IgD-negative memory B cell (primary cell): Measurements from ENCODE around the gene HOPX. TPM values are rescaled to one million over a fixed set of nuclear protein-coding genes. Genes with fewer than 3 reads are reported as not detected.
"Not testable (repeated sequence)": the region's sequence is repeated elsewhere in the genome, so short reads cannot be mapped to it uniquely, and the experiment has no call there.

Source experiments
- H3K27ac Mint-ChIP-seq, 3 donors: one replicate each; pipeline ENCODE4 v1.8.0; 2020 to 2022; ENCODE audit warnings: mild to moderate bottlenecking in 3 of 3, mixed read lengths in 3 of 3, moderate library complexity in 1 of 3
- H3K27me3 Mint-ChIP-seq: one replicate; pipeline ENCODE4 v1.8.0; 2021; ENCODE audit warnings: mixed read lengths
- H3K36me3 Mint-ChIP-seq: one replicate; pipeline ENCODE4 v1.8.0; 2020; ENCODE audit warnings: mild to moderate bottlenecking, mixed read lengths
- H3K4me1 Mint-ChIP-seq, 3 donors: one replicate each; pipeline ENCODE4 v1.8.0; 2020 to 2022; ENCODE audit warnings: mixed read lengths in 3 of 3, mild to moderate bottlenecking in 1 of 3
- H3K4me3 Mint-ChIP-seq, 4 donors: one replicate each; pipeline ENCODE4 v1.8.0; 2020 to 2022; ENCODE audit warnings: mild to moderate bottlenecking in 4 of 4, mixed read lengths in 4 of 4, moderate library complexity in 3 of 4
- H3K9me3 Mint-ChIP-seq, 3 donors: one replicate each; pipeline ENCODE4 v1.8.0; 2020 to 2021; ENCODE audit warnings: mixed read lengths in 3 of 3, mild to moderate bottlenecking in 1 of 3
- polyA plus RNA-seq: library from polyadenylated mRNA; unstranded; fragments of 300-500 nt; fragmentation: Illumina TruSeq; gene quantifications from one replicate; pipeline ENCODE4 v1.2.3, GENCODE V29; 2021

Gene HOPX
- polyA plus RNA-seq, 1 donor from 2014 or later, result 84.2 TPM

DNA sequence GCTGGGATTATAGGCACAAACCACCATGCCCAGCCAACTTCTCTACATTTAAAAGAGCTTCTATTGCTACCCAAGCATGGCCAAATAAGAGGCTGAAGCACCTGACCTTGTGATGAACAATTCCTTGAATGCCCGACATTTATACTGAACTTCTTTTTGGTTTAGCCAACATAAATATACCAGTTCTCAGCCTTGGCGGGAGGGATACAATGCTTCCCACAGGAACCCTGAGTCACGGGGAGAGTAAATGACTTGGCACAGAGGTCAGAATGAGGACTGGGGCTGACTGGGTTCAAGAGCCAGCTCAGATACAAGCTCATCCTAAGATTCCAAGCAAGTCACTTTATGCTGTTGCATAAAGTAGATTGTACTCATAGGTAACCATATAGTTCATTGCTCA is 6.1 kb downstream of the HOPX start:
- Mint-ChIP-seq H3K9me3 (no peaks in the 10 kb centered on the region), H3K4me3 (peak overlapping the region in 1 of 4 donors; percentile 60), H3K27me3 (peaks cover 8% of the 10 kb centered on the region), H3K4me1 (peaks cover 0 to 2% (median 0%) of the 10 kb centered on the region in 3 donors), H3K36me3 (no peaks in the 10 kb centered on the region), H3K27ac (no peak overlapping the region)

DNA sequence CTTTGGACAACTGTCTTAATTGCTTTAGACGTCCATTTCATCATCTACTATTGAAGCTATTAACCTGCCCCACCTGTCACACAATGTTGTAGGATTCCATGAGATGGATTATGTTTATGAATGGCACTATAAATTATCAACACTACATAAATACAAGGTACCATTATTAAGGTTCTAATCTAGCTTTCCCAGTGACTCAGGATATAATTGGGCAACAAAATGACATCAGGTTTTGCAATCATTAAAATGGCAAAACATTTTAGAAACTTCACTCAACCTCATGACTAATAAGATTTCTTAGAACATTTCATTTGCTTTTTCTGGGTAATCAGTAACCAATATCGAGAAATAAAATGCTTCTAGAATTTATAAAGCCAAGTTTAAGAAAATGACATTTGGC is 9.2 kb downstream of the HOPX start:
- H3K9me3 Mint-ChIP-seq, result peaks cover 0 to 8% (median 5%) of the 10 kb centered on the region in 3 donors
- peaks cover 8% of the 10 kb centered on the region for H3K27me3 Mint-ChIP-seq
- peaks cover 2% of the 10 kb centered on the region for H3K36me3 Mint-ChIP-seq
- no peaks in the 10 kb centered on the region for H3K4me1 Mint-ChIP-seq
- H3K4me3 Mint-ChIP-seq, result no peak overlapping the region
- no peak overlapping the region for H3K27ac Mint-ChIP-seq

DNA sequence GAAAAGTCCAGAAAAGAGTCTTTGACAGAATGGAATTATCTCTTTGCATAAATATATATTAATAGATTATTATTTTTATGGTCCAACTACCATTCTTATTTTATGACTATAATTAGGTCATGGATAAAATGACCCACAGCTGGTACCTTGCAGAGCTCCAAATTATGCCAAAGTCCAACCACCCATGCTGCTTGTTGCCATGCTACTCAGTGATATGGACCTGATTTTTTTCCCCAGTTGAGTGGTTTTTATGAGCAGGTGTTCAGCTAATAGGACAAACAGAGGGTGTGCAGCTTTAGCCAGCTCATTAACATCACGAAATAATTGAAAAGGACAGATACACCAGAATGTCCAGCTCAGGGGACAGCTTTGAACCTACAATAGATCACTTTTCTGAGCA is 9.7 kb downstream of the HOPX start:
- Mint-ChIP-seq H3K27ac (no peak overlapping the region), H3K4me3 (no peak overlapping the region), H3K36me3 (peaks cover 2% of the 10 kb centered on the region), H3K27me3 (peaks cover 8% of the 10 kb centered on the region), H3K9me3 (peaks cover 0 to 8% (median 5%) of the 10 kb centered on the region in 3 donors), H3K4me1 (no peaks in the 10 kb centered on the region)

DNA sequence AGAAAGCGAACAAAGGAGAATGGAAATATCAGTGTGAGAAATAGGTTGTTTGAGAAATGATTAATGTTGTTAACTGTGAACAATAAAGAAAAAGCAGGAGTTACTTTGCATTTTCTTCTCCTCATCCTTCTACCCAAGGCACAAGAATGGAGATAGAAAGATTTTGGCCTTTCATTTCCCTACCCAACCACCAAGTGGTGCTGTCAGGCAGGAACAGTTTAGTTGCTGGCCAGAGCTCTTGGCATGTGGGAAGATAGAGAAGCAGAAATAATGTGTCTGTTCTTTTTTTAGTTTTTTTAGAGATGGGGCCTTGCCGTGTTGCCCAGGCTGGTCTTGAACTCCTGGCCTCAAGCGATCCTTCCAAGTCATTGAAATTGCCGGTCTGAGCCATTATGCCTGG is 12.8 kb downstream of the HOPX start:
- Mint-ChIP-seq H3K9me3 (peaks cover 0 to 8% (median 7%) of the 10 kb centered on the region in 3 donors), H3K27me3 (peaks cover 6% of the 10 kb centered on the region), H3K27ac (no peak overlapping the region), H3K4me1 (no peaks in the 10 kb centered on the region), H3K36me3 (peaks cover 2% of the 10 kb centered on the region), H3K4me3 (no peak overlapping the region)

DNA sequence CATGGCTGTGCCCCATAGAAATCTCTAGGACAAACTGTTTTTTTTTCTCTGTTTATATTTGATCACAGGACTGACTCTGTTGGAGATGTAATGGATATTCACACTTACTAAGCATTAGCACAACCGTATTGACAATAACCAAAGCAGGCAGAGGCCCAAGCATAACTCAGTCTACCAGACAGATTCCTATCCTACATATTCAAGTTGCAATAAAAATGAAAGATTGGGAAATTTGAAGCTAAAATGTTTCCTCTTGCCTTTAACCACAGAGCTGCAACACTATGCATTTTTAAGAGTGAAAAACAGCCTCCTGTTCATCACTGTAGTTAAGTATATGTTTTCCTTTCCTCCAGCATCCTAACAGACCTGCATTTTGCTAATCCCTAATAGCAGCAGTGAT is 13.7 kb downstream of the HOPX start:
- H3K4me3 Mint-ChIP-seq, H3K27me3 Mint-ChIP-seq, H3K27ac Mint-ChIP-seq, H3K9me3 Mint-ChIP-seq, H3K36me3 Mint-ChIP-seq, H3K4me1 Mint-ChIP-seq: not testable (repeated sequence)

DNA sequence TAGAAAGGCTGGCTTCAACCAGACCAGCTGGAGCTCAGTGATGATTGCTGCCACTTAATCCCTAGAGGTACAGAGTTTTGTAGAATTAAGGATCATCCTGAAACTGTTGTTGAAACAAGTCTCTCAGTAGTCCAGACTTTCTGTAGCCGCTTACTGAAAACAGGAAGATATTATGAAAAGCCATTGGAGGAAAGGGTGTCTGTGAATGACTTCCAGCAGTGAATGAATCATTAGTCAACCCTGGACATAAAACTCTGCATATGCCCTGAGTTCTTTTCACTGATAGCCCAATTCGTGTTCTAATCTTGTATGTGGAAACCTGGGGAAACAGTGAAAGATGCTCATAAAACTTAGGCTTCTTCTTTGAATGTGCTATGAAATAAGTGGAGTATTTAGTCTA is 14.8 kb downstream of the HOPX start:
- Mint-ChIP-seq H3K4me3 (no peak overlapping the region), H3K27me3 (peaks cover 7% of the 10 kb centered on the region), H3K4me1 (no peaks in the 10 kb centered on the region), H3K36me3 (peaks cover 4% of the 10 kb centered on the region), H3K9me3 (peaks cover 0 to 9% (median 8%) of the 10 kb centered on the region in 3 donors), H3K27ac (no peak overlapping the region)

DNA sequence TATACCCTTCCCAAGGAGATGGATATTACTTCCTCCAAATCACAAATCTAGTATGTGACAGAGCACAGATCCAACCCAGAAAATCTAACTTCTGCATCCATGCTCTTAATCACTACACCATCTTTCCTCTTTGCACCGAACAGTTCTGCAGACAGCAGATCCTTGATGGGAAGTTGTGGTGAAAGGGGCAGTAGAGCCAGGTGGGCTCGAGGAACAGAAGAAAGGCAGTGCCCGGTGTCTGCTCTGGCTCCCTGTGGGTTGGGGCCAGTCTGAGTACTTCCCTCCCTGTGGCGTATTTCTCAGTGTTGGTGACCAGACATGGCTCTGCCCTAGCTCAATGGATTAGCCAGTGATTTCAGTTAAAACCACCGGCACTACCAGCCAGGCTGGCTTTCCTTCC is 15.3 kb downstream of the HOPX start:
- Mint-ChIP-seq H3K27ac (no peak overlapping the region), H3K36me3 (peaks cover 4% of the 10 kb centered on the region), H3K27me3 (peaks cover 7% of the 10 kb centered on the region), H3K4me3 (no peak overlapping the region), H3K9me3 (peaks cover 0 to 9% (median 8%) of the 10 kb centered on the region in 3 donors), H3K4me1 (no peaks in the 10 kb centered on the region)

DNA sequence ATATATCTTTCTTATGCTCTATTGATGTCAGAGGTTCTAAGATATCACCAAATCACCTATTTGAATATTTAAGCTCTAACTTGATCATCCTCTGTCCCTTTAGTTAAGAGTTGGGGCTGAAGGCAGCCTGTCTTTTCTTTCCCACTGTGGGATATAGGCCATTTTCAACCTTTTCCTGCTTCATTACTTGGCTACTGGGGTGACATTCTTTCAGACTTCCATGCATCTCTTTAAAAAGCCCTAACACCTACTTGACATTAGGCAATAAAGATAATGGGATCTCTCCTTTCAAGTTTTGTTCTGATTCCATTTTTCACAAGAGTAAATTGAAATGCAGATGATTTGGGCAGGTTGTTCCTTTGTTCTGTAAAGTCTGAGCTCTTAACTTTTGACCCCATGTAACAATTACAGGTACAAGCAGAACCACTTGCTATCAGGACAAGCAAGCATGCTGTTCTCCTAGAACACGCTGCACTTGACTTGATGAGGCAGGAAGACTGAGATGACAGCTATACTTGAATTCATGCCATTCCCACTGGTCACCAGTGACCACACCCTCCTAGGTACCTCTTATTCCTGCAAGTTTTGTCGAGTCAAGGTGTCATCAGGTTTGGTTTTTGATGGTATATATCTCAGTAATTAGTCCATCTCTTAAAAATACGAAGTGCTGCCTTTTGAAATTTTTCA is 18.2 kb downstream of the HOPX start:
- Mint-ChIP-seq H3K4me3 (no peak overlapping the region), H3K4me1 (no peaks in the 10 kb centered on the region), H3K27ac (no peak overlapping the region), H3K36me3 (peaks cover 2% of the 10 kb centered on the region), H3K9me3 (peaks cover 0 to 3% (median 0%) of the 10 kb centered on the region in 3 donors), H3K27me3 (peaks cover 10% of the 10 kb centered on the region)

DNA sequence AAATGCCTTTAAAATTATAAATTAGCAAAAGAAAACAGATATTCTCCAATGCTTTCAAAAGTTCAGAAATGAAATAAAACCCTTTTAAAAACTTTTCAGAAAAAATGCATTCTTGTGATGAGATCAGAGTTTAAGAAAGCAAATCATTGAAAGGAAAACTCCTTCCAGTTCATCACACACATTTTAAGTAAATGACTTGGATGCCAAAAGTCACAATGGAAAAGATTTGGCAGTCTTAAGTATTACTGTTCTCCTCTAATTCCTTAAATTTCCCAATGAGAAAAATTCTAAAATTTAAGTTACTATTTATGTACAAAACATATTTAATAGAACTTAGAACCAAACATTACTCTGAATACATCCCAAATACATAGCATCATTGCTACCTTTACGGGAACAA is 21.1 kb downstream of the HOPX start:
- peaks cover 0 to 3% (median 0%) of the 10 kb centered on the region in 3 donors for H3K9me3 Mint-ChIP-seq
- peaks cover 15% of the 10 kb centered on the region for H3K27me3 Mint-ChIP-seq
- peaks cover 2% of the 10 kb centered on the region for H3K36me3 Mint-ChIP-seq
- peaks cover 6 to 8% (median 6%) of the 10 kb centered on the region in 3 donors for H3K4me1 Mint-ChIP-seq
- H3K4me3 Mint-ChIP-seq, result no peak overlapping the region
- H3K27ac Mint-ChIP-seq, result no peak overlapping the region

DNA sequence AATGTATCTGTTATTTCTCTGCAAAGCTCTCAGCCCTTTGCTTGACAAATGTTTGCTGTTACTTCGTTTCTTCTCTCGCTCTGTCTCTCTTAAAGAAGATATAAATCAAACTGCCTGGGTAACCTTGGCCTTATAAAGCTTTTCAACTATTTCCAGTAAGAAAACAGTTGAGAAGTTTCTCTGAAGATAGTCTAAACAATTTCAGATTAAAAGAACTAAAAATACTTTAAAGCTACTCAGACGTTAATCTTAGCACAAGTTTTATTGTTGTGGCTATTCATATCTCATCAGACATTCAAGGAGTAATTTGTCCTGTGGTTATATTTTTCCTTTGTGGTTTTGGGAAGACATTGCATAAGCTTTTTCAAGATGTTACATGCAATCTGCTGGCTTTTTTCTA is 22.6 kb downstream of the HOPX start:
- Mint-ChIP-seq H3K4me1 (peaks cover 18 to 22% (median 21%) of the 10 kb centered on the region in 3 donors), H3K27me3 (peaks cover 16% of the 10 kb centered on the region), H3K36me3 (peaks cover 2% of the 10 kb centered on the region), H3K27ac (peak overlapping the region in 1 of 3 donors; percentile 14), H3K4me3 (peak overlapping the region in 1 of 4 donors; percentile 78), H3K9me3 (peaks cover 0 to 2% (median 0%) of the 10 kb centered on the region in 3 donors)

DNA sequence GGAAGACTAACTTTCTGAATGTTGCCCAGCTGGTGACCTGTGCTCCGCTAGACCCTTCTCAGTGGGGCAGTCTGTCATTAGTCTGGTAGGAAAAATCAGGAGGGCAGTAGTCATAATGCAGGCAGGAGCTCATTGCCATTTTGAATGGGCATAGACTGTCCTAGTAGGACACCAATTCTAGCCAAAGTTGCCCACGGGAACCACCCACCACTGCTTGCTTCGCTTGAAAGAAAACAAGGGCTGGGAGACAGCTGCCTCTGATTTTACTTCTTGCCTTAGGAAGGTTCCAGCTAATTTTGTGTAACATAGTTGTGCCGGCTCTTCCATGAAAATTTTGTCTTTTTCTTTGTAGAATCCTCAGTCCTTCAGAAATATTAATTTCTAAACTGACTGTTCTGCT is 23.3 kb downstream of the HOPX start:
- Mint-ChIP-seq H3K27me3 (peaks cover 13% of the 10 kb centered on the region), H3K4me3 (peak overlapping the region in 2 of 4 donors; percentile 78 to 92), H3K27ac (peak overlapping the region in 2 of 3 donors; percentile 14 to 33), H3K36me3 (peaks cover 1% of the 10 kb centered on the region), H3K4me1 (peaks cover 22 to 26% (median 24%) of the 10 kb centered on the region in 3 donors), H3K9me3 (peaks cover 0 to 2% (median 0%) of the 10 kb centered on the region in 3 donors)

DNA sequence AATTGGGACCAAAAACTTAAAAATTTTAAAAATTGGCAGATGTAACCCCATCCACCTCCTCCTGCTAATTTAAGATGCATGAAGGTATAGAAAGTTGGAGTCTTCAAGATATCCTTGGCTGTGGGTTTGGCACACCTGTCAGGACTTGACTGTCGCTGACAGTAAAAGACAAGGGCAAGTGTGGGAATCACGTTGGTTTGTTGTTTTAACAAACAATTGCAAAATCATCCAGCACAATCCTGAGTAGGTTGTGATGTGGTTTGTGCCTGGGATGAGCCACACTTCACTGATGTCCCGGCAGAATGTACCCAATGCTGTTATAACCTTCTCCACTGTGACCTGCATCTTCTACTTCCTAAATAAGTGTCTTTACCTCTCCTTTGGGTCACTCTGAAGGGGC is 24.0 kb downstream of the HOPX start:
- Mint-ChIP-seq H3K27ac (peak overlapping the region in 1 of 3 donors; percentile 15), H3K4me3 (peak overlapping the region in 3 of 4 donors; percentile 41 to 92 (median 78)), H3K27me3 (peaks cover 13% of the 10 kb centered on the region), H3K36me3 (no peaks in the 10 kb centered on the region), H3K9me3 (peaks cover 0 to 2% (median 0%) of the 10 kb centered on the region in 3 donors), H3K4me1 (peaks cover 22 to 28% (median 27%) of the 10 kb centered on the region in 3 donors)

DNA sequence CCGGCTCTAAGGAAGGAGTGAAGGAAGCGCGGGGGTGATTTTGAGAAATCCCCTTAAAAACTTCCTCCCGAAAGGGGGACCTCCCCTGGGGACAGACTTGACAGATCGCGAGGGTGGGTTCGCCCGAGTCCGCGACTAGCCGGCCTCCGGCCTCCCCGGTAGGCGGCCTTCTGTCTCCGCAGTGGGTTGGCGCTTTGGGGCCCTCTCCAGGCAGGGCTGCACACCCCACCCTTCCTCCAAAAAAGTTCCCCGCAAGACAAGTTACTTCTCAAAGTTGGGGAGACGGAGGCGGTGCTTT is 24.8 kb downstream of the HOPX start:
- peaks cover 22 to 36% (median 32%) of the 10 kb centered on the region in 3 donors for H3K4me1 Mint-ChIP-seq
- no peaks in the 10 kb centered on the region for H3K9me3 Mint-ChIP-seq
- peak overlapping the region; percentile 78 to 92 (median 92) for H3K4me3 Mint-ChIP-seq
- no peaks in the 10 kb centered on the region for H3K36me3 Mint-ChIP-seq
- peak overlapping the region in 2 of 3 donors; percentile 53 to 76 for H3K27ac Mint-ChIP-seq
- H3K27me3 Mint-ChIP-seq, result peaks cover 13% of the 10 kb centered on the region

DNA sequence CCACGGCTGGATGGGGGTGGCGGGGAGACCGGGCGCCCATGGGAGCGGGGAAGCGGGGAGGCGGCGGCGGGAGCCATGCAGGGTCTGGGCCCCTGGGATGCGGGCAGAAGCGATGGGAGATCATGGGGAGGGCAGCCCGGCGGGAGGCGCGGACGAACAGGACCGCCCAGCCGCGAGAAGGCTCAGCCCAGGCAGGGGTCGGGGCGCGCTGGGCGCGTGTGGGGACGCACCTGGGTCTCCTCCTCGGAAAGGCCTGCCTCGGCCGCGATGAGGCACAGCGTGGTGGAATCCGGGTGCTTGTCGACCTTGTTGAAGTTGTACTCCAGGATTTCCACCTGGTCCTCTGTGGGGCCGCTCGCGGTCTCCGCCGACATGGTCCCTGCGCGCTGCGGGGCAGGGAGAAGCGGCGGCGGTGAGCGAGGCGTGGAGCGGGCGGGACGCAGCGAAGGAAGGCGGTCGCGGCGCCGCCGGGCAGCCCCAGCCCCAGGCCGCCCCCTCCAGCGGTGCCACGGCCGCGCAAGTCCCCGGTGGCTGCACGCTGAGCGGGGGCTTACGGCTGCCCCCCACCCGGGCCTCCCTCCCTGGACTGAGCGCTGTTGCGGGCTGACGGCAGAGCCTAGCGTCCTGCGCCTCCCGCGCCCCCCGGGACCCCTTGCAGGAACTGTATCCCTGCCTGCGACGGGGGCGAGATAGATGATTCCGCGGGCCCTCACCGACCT is 25.3 kb downstream of the HOPX start:
- Mint-ChIP-seq H3K27me3 (peaks cover 13% of the 10 kb centered on the region), H3K4me3 (peak overlapping the region; percentile 89 to 98 (median 92)), H3K4me1 (peaks cover 23 to 39% (median 37%) of the 10 kb centered on the region in 3 donors), H3K36me3 (no peaks in the 10 kb centered on the region), H3K27ac (peak overlapping the region; percentile 53 to 88 (median 76)), H3K9me3 (no peaks in the 10 kb centered on the region)

DNA sequence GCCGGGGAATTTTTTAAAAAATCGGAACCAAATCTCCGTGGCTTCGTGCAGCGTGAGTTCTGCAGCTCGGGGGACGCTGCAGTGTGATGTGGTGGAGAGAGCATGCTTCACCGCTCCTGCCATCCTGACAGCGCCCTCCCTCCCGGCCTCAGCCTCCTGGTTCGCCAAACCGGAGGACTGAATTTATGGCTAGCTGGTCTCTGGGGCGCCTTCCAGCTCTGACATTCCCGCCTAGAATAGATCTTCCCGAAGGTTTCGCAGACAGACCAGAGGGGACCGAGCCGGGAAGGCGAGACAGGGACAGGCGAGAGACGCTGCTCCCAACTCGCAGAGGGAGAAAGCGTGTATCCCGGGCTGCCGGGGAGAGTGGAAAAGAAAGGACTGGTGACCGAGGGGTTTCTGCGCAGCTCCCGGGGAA is 25.9 kb downstream of the HOPX start:
- Mint-ChIP-seq H3K9me3 (no peaks in the 10 kb centered on the region), H3K27me3 (peaks cover 13% of the 10 kb centered on the region), H3K4me1 (peaks cover 29 to 45% (median 42%) of the 10 kb centered on the region in 3 donors), H3K36me3 (no peaks in the 10 kb centered on the region), H3K4me3 (peak overlapping the region; percentile 89 to 98 (median 92)), H3K27ac (peak overlapping the region in 2 of 3 donors; percentile 7 to 88)
